Kidney (tissue), 14 donors: Measurements from ENCODE around the gene LRP2BP. TPM values are rescaled to one million over a fixed set of nuclear protein-coding genes. Genes with fewer than 3 reads are reported as not detected.

Source experiments
- DNase-seq, 5 donors: peaks; one replicate each; pipeline ENCODE4 v3.0.0-alpha.2; 2013 to 2020
- FAIRE-seq: peaks from 2 replicates; lab custom pipeline; 2012; peaks lifted over from hg19 to GRCh38; lab: Jason Lieb, UNC
- H3K27ac ChIP-seq, 2 donors: one replicate each; pipeline ENCODE4 v1.7.0; 2013; ENCODE audit warnings: low read depth in 2 of 2, low read length in 2 of 2, inconsistent platforms in 1 of 2
- H3K27me3 ChIP-seq: one replicate; pipeline ENCODE4 v1.7.1; 2013; ENCODE audit warnings: low read length, inconsistent platforms; ENCODE audit not compliant: control insufficient read depth, insufficient read depth
- H3K36me3 ChIP-seq, 3 donors: one replicate each; pipeline versions ENCODE4 v1.7.0 to v1.7.1; 2013; ENCODE audit warnings: low read length in 3 of 3, control low read depth in 1 of 3, inconsistent platforms in 1 of 3; ENCODE audit not compliant: insufficient read depth in 3 of 3, control insufficient read depth in 2 of 3
- H3K4me1 ChIP-seq, 3 donors: one replicate each; pipeline versions ENCODE4 v1.7.0 to v1.7.1; 2013; ENCODE audit warnings: low read length in 3 of 3, inconsistent platforms in 1 of 3, low read depth in 1 of 3; ENCODE audit not compliant: control insufficient read depth in 2 of 3, insufficient read depth in 2 of 3
- H3K4me3 ChIP-seq, 3 donors: one replicate each; pipeline versions ENCODE4 v1.7.0 to v1.8.1; 2013; ENCODE audit warnings: low read length in 3 of 3, control low read depth in 1 of 3, inconsistent platforms in 1 of 3
- H3K9ac ChIP-seq, 3 donors: one replicate each; pipeline versions ENCODE4 v1.7.0 to v1.7.1; 2013; ENCODE audit warnings: low read length in 3 of 3, control low read depth in 1 of 3, inconsistent platforms in 1 of 3
- H3K9me3 ChIP-seq, 3 donors: one replicate each; pipeline versions ENCODE4 v1.7.0 to v1.7.1; 2013; ENCODE audit warnings: low read length in 3 of 3, control low read depth in 1 of 3, inconsistent platforms in 1 of 3; ENCODE audit not compliant: control insufficient read depth in 2 of 3, insufficient read depth in 1 of 3
- intact Hi-C: fragments of 100-400 bp; cut with DNase I; formaldehyde crosslinking; loops from one replicate; pipeline ENCODE4 v1.11.1; 2022
- polyA plus RNA-seq: library from polyadenylated mRNA; stranded (reverse); fragments of 350-450 nt; fragmentation: Illumina TruSeq; extraction: RNeasy Lipid Tissue Mini Kit (QIAGEN cat#74804); gene quantifications from one replicate; pipeline ENCODE4 v1.2.3, GENCODE V29; 2014; ENCODE audit warnings: low read depth, low replicate concordance; ENCODE audit not compliant: insufficient read depth
- total RNA-seq: library from RNA; stranded (reverse); fragmentation: NEBNext Ultra II Directional; extraction: Animal tissue kit (Norgen Biotek cat#: 25700); gene quantifications from one replicate; pipeline ENCODE4 v1.2.1, GENCODE V29; 2021
- TF ChIP-seq, protein P1 (sequence below): IDR thresholded peaks from 3 replicates; pipeline ENCODE4 v1.5.1; 2012; ENCODE audit warnings: mild to moderate bottlenecking, moderate library complexity, borderline replicate concordance; ENCODE audit not compliant: insufficient read depth; ENCODE audit errors: extremely low read depth
- donor health status: control.
- donor health status: control.
- donor health status: control.
- donor health status: control.
- donor health status: control.
- donor health status: DM: yes; HTN: yes; CAD: no.
- donor health status: Normal renal cell carcinoma (clear cell type).

LRP2BP gene
- total and polyA plus RNA-seq, 2 donors from 2014 or later: 0.99 to 1.9 TPM

DNA sequence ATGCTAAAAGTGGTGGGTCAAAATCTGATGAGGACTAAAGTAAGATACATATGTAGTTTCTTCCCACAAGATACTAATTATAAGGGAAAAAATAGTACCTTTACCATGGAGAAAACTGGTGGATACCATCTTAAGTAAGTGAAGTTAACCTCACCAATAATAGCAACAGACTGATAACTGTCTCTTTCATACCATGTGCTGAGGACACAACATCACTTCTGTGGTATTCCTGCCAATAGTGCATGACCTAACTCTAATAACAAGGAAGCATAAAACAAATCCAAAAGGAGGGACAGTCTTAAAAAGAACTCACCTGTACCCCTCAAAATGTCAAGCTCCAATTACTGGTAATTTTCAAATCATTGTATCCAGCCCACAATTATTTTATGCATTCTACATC is 21.2 kb upstream of the LRP2BP start:
- peak overlapping the region in 1 of 2 donors; percentile 64 for H3K27ac ChIP-seq
- intact Hi-C loops: no loop called here

GRCh38 chr4:185412412-185412811 is 16.7 kb upstream of the LRP2BP start:
- intact Hi-C loops: no loop called here
- TF ChIP-seq, protein P1, sequence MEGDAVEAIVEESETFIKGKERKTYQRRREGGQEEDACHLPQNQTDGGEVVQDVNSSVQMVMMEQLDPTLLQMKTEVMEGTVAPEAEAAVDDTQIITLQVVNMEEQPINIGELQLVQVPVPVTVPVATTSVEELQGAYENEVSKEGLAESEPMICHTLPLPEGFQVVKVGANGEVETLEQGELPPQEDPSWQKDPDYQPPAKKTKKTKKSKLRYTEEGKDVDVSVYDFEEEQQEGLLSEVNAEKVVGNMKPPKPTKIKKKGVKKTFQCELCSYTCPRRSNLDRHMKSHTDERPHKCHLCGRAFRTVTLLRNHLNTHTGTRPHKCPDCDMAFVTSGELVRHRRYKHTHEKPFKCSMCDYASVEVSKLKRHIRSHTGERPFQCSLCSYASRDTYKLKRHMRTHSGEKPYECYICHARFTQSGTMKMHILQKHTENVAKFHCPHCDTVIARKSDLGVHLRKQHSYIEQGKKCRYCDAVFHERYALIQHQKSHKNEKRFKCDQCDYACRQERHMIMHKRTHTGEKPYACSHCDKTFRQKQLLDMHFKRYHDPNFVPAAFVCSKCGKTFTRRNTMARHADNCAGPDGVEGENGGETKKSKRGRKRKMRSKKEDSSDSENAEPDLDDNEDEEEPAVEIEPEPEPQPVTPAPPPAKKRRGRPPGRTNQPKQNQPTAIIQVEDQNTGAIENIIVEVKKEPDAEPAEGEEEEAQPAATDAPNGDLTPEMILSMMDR: no peak
- Histone ChIP-seq H3K36me3 (peaks cover 10 to 35% (median 15%) of the 10 kb centered on the region in 3 donors), H3K9ac (no peak overlapping the region), H3K27ac (no peak overlapping the region), H3K4me3 (no peak overlapping the region), H3K4me1 (peaks cover 0 to 16% (median 5%) of the 10 kb centered on the region in 3 donors), H3K9me3 (no peaks in the 10 kb centered on the region), H3K27me3 (no peaks in the 10 kb centered on the region)
- DNase-seq (no peak), FAIRE-seq (no peak)

More for the DNA sequence above, 21.2 kb upstream of the LRP2BP start:
- FAIRE-seq (no peak), DNase-seq (no peak)
- H3K4me3 ChIP-seq: no peak overlapping the region
- TF ChIP-seq, protein P1: no peak
- H3K36me3 ChIP-seq: peaks cover 6 to 23% (median 9%) of the 10 kb centered on the region in 3 donors
- no peaks in the 10 kb centered on the region for H3K27me3 ChIP-seq
- H3K9ac ChIP-seq: no peak overlapping the region
- H3K9me3 ChIP-seq: no peaks in the 10 kb centered on the region
- peaks cover 0 to 16% (median 5%) of the 10 kb centered on the region in 3 donors for H3K4me1 ChIP-seq

DNA sequence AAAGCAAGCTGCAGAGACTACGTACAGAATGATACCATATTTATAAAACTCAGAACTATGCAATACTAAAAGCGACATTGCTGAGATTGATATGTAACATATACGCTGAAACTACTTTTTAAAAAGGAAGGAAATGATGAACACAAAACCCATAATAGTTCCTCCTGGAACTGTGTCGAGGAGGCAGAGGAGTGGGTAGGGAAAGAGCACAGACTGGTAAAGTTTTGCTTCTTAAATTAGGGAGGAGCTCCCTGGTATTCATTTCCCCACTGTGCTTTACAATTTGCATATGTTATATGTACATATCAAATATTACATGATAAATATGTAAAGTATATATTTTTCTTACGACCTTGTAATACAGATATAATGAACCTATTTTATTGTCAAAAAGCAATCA is 16.1 kb upstream of the LRP2BP start:
- Histone ChIP-seq H3K27me3 (no peaks in the 10 kb centered on the region), H3K27ac (no peak overlapping the region), H3K4me3 (no peak overlapping the region), H3K9me3 (no peaks in the 10 kb centered on the region), H3K4me1 (peaks cover 0 to 16% (median 5%) of the 10 kb centered on the region in 3 donors), H3K9ac (no peak overlapping the region), H3K36me3 (peaks cover 6 to 29% (median 15%) of the 10 kb centered on the region in 3 donors)
- intact Hi-C loops: no loop called here
- TF ChIP-seq, protein P1: no peak
- FAIRE-seq (no peak), DNase-seq (no peak)

DNA sequence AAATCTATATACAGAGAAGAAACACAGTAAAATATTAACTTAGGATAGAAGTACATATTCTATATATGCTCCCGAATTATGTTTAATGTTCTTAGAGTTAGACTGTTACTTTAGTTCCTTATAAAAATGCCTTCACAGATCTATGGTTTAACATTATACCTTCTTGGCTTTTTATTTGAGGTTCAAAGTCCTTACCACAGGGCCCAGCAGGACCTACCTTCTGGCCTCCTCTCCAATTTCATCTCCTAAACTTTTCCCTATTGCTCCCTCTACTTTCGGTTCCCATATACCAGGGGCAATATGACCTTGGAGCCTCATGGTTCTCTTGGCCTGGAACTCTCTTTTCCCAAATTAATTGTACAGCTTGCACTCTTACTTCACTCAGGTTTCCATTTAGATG is 12.7 kb upstream of the LRP2BP start:
- H3K36me3 ChIP-seq: peaks cover 6 to 29% (median 15%) of the 10 kb centered on the region in 3 donors
- H3K27ac ChIP-seq: no peak overlapping the region
- TF ChIP-seq, protein P1: no peak
- no peaks in the 10 kb centered on the region for H3K27me3 ChIP-seq
- DNase-seq (no peak), FAIRE-seq (no peak)
- intact Hi-C loops: no loop called here
- no peak overlapping the region for H3K4me3 ChIP-seq
- H3K4me1 ChIP-seq: peaks cover 0 to 3% (median 0%) of the 10 kb centered on the region in 3 donors
- no peaks in the 10 kb centered on the region for H3K9me3 ChIP-seq
- no peak overlapping the region for H3K9ac ChIP-seq
